ENCODE measurements around the gene NKAIN4. TPM values are rescaled to one million over a fixed set of nuclear protein-coding genes. Genes with fewer than 3 reads are reported as not detected.

The NKAIN4 gene
- total RNA-seq, 3 donors from 2014 or later: not detected

GRCh38 chr20:63281742-63282665, 27.7 kb upstream of the NKAIN4 start:
- TF ChIP-seq POLR2AphosphoS5 (IDR thresholded peaks at IDR 0.05) (no peak), POLR2A (IDR thresholded peaks at IDR 0.05) (no peak), CTCF (IDR thresholded peaks at IDR 0.05) (no peak)
- Histone ChIP-seq H3K9me3 (no peaks in the 10 kb centered on the region), H3K27me3 (no peaks in the 10 kb centered on the region), H3K4me1 (no peaks in the 10 kb centered on the region), H3K4me3 (no peak overlapping the region), H3K36me3 (no peaks in the 10 kb centered on the region), H3K27ac (no peak overlapping the region)
- intact Hi-C loops (cut with DNase I; ENCODE audit: low total_unique reads): no loop called here
- no peak for DNase-seq (ENCODE audit: low spot score in 2 of 2)

GRCh38 chr20:63280929-63281545, 26.8 kb upstream of the NKAIN4 start:
- H3K27me3 ChIP-seq: no peaks in the 10 kb centered on the region
- no peak overlapping the region for H3K27ac ChIP-seq
- TF ChIP-seq POLR2A (IDR thresholded peaks at IDR 0.05) (no peak), POLR2AphosphoS5 (IDR thresholded peaks at IDR 0.05) (no peak), CTCF (IDR thresholded peaks at IDR 0.05) (no peak)
- no peaks in the 10 kb centered on the region for H3K9me3 ChIP-seq
- H3K4me1 ChIP-seq: no peaks in the 10 kb centered on the region
- no peak for DNase-seq (ENCODE audit: low spot score in 2 of 2)
- no peaks in the 10 kb centered on the region for H3K36me3 ChIP-seq
- intact Hi-C loops (cut with DNase I; ENCODE audit: low total_unique reads): no loop called here
- no peak overlapping the region for H3K4me3 ChIP-seq

- no peak overlapping the region for H3K4me3 ChIP-seq
- H3K36me3 ChIP-seq: no peaks in the 10 kb centered on the region
- DNase-seq (ENCODE audit: low spot score in 2 of 2): no peak
- intact Hi-C loops (cut with DNase I; ENCODE audit: low total_unique reads): no loop called here
- no peaks in the 10 kb centered on the region for H3K4me1 ChIP-seq
- no peaks in the 10 kb centered on the region for H3K27me3 ChIP-seq
- TF ChIP-seq CTCF (IDR thresholded peaks at IDR 0.05) (no peak), POLR2AphosphoS5 (IDR thresholded peaks at IDR 0.05) (no peak), POLR2A (IDR thresholded peaks at IDR 0.05) (no peak)
- H3K27ac ChIP-seq: no peak overlapping the region
- H3K9me3 ChIP-seq: no peaks in the 10 kb centered on the region
These were observed 26.1 kb upstream of the NKAIN4 start for GRCh38 chr20:63280371-63280770.

GRCh38 chr20:63279931-63280330, 25.7 kb upstream of the NKAIN4 start:
- TF ChIP-seq POLR2A (IDR thresholded peaks at IDR 0.05) (no peak), POLR2AphosphoS5 (IDR thresholded peaks at IDR 0.05) (no peak), CTCF (IDR thresholded peaks at IDR 0.05) (no peak)
- no peaks in the 10 kb centered on the region for H3K9me3 ChIP-seq
- intact Hi-C loops (cut with DNase I; ENCODE audit: low total_unique reads): no loop called here
- H3K36me3 ChIP-seq: no peaks in the 10 kb centered on the region
- DNase-seq (ENCODE audit: low spot score in 2 of 2): no peak
- H3K4me3 ChIP-seq: no peak overlapping the region
- no peaks in the 10 kb centered on the region for H3K4me1 ChIP-seq
- H3K27me3 ChIP-seq: no peaks in the 10 kb centered on the region
- no peak overlapping the region for H3K27ac ChIP-seq

- Histone ChIP-seq H3K9me3 (no peaks in the 10 kb centered on the region), H3K27me3 (no peaks in the 10 kb centered on the region), H3K4me3 (no peak overlapping the region), H3K27ac (no peak overlapping the region), H3K36me3 (no peaks in the 10 kb centered on the region), H3K4me1 (peaks cover 0 to 8% of the 10 kb centered on the region in 2 donors)
- no peak for TF ChIP-seq POLR2A (IDR thresholded peaks at IDR 0.05)
- no peak for TF ChIP-seq POLR2AphosphoS5 (IDR thresholded peaks at IDR 0.05)
- no peak for TF ChIP-seq CTCF (IDR thresholded peaks at IDR 0.05)
- intact Hi-C loops (cut with DNase I; ENCODE audit: low total_unique reads): no loop called here
- DNase-seq (ENCODE audit: low spot score in 2 of 2): no peak
These were observed 24.4 kb upstream of the NKAIN4 start for GRCh38 chr20:63278661-63279060.

Data from breast epithelium (tissue), 4 donors.